ENCODE measurements around the gene PTPN6. TPM values are rescaled to one million over a fixed set of nuclear protein-coding genes. Genes with fewer than 3 reads are reported as not detected.

Gene PTPN6
- total RNA-seq, 1 donor = not detected

- TF ChIP-seq, protein P1, sequence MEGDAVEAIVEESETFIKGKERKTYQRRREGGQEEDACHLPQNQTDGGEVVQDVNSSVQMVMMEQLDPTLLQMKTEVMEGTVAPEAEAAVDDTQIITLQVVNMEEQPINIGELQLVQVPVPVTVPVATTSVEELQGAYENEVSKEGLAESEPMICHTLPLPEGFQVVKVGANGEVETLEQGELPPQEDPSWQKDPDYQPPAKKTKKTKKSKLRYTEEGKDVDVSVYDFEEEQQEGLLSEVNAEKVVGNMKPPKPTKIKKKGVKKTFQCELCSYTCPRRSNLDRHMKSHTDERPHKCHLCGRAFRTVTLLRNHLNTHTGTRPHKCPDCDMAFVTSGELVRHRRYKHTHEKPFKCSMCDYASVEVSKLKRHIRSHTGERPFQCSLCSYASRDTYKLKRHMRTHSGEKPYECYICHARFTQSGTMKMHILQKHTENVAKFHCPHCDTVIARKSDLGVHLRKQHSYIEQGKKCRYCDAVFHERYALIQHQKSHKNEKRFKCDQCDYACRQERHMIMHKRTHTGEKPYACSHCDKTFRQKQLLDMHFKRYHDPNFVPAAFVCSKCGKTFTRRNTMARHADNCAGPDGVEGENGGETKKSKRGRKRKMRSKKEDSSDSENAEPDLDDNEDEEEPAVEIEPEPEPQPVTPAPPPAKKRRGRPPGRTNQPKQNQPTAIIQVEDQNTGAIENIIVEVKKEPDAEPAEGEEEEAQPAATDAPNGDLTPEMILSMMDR (IDR thresholded peaks at IDR 0.05; ENCODE audit: insufficient read depth, low read depth, low read length) = no peak
- no peak for DNase-seq (ENCODE audit: low read depth)
Observed at GRCh38 chr12:6909421-6910145, 41.6 kb upstream of the PTPN6 start.

GRCh38 chr12:6912164-6912935, 38.8 kb upstream of the PTPN6 start:
- DNase-seq (ENCODE audit: low read depth) = no peak
- TF ChIP-seq, protein P1 (IDR thresholded peaks at IDR 0.05; ENCODE audit: insufficient read depth, low read depth, low read length) = no peak

More at GRCh38 chr12:6909421-6910145, 41.6 kb upstream of the PTPN6 start:
- H3K4me3 ChIP-seq (ENCODE audit: low read depth, low read length) = no peak overlapping the region

DNA sequence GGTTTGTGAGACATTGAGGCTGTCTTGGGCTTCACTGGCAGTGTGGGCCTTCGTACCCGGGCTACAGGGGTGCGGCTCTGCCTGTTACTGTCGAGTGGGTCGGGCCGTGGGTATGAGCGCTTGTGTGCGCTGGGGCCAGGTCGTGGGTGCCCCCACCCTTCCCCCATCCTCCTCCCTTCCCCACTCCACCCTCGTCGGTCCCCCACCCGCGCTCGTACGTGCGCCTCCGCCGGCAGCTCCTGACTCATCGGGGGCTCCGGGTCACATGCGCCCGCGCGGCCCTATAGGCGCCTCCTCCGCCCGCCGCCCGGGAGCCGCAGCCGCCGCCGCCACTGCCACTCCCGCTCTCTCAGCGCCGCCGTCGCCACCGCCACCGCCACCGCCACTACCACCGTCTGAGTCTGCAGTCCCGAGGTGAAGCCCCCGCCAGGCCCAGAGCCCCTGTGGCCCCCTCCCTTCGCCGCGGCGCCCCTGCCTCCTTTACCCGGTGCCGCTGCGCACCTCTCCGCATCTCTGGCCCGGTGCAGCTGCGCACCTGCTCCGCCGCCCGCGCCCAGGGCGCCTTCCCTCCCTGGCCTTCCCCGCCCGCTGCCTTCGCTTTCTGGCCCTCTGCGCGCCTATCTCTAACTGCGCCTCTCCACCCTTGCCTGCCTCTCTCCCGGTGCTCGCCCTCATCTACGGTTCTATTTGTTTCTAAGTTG, 36.8 kb upstream of the PTPN6 start, which contains the start of gene ENO2:
Gene ENO2 (plus strand): TSS at position 335 of the 701 bp plus-strand sequence. CDS start 1,253 bp downstream, outside the sequence.
- TF ChIP-seq, protein P1 (IDR thresholded peaks at IDR 0.05; ENCODE audit: insufficient read depth, low read depth, low read length) = no peak
- peak within 1 kb of the TSS; percentile 71 for H3K4me3 ChIP-seq (ENCODE audit: low read depth, low read length)
- peak; percentile 61 for DNase-seq (ENCODE audit: low read depth)

More at GRCh38 chr12:6912164-6912935, 38.8 kb upstream of the PTPN6 start:
- H3K4me3 ChIP-seq (ENCODE audit: low read depth, low read length) = no peak overlapping the region

- no peak for DNase-seq (ENCODE audit: low read depth)
- TF ChIP-seq, protein P1 (IDR thresholded peaks at IDR 0.05; ENCODE audit: insufficient read depth, low read depth, low read length) = no peak
Observed at GRCh38 chr12:6914947-6915788, 36.0 kb upstream of the PTPN6 start.

DNA sequence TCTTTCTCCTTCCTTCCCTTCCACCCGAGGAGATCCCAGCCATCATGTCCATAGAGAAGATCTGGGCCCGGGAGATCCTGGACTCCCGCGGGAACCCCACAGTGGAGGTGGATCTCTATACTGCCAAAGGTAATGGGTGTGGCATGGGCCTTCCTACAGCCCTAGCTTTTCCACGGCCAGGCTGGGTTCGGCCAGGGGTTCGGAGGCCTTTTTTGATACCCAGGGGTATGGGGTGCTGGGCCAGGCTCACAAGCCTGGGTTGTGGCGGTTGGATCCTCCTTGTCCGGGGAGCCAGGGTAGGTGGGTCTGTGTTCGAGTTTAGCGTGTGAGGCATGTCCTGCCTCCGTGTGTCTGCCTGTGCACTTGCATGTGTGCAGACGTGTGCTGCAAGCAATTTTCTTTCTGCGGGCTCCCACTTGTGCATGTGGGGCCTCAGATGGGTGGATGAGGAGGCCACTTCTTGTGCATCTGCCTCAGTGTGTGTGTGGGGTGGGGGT, 35.3 kb upstream of the PTPN6 start:
- DNase-seq (ENCODE audit: low read depth) = no peak
- peak overlapping the region; percentile 10 for H3K4me3 ChIP-seq (ENCODE audit: low read depth, low read length)
- TF ChIP-seq, protein P1 (IDR thresholded peaks at IDR 0.05; ENCODE audit: insufficient read depth, low read depth, low read length) = no peak

More at GRCh38 chr12:6914947-6915788, 36.0 kb upstream of the PTPN6 start:
- H3K4me3 ChIP-seq (ENCODE audit: low read depth, low read length) = peak overlapping the region; percentile 71

All from fibroblast of villous mesenchyme (primary cell).